Right lung (tissue), 5 donors: ENCODE results near the gene CLK2. TPM values are rescaled to one million over a fixed set of nuclear protein-coding genes. Genes with fewer than 3 reads are reported as not detected.
"Not testable (repeated sequence)": the region's sequence is repeated elsewhere in the genome, so short reads cannot be mapped to it uniquely, and the experiment has no call there.

Experiments
- DNase-seq, 2 donors: peaks; one replicate each; pipeline ENCODE4 v3.0.0-alpha.2; 2013
- polyA plus RNA-seq, 5 donors: library from polyadenylated mRNA; unstranded; fragments of 120-200 nt; gene quantifications; one replicate each; pipeline versions ENCODE4 v1.2.1 to v1.2.3, GENCODE V29; 2013; ENCODE audit warnings: inconsistent platforms in 1 of 5, low replicate concordance in 1 of 5; ENCODE audit not compliant: insufficient read length in 5 of 5, insufficient read depth in 1 of 5

Gene CLK2
- polyA plus RNA-seq, 5 donors: 73.3 to 82.3 (median 80.1) TPM

DNA sequence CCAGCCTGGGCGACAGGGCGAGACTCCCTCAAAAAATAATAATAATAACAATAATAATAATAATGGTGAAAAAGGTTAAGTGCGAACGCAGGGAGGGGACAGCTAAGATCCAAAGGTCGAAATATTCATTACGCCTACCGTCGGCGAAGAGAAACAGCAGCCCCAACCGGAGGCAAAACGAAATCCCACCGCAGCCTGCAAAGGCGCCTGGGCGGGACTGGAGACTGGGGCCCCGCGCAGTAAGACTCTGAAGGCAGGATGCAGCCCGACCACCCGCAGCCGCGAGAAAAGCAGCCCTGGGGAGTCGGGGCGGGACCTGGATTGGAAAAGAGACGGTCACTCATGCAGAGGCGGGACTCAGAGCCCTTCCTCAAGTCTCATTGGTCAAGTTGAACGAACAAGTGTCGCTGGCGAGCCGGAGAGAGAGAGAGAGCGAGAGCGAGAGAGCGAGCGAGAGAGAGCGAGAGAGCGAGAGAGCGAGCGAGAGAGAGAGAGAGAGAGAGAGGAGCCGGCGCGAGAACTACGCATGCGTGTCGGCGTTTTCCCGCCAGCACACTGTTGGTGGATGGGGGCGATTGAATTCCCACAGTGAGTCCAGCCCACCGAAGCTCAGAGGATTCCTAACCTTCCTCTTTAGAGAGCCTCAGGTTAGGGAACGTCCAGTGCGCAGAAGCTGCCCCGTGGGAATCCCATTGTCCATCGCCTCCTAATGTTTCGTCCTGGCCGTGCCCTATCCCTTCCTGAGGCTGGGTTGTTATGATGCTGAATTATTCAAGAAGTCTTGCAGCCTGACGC is 28.7 kb downstream of the CLK2 start:
- peak; percentile 96 to 97 for DNase-seq

DNA sequence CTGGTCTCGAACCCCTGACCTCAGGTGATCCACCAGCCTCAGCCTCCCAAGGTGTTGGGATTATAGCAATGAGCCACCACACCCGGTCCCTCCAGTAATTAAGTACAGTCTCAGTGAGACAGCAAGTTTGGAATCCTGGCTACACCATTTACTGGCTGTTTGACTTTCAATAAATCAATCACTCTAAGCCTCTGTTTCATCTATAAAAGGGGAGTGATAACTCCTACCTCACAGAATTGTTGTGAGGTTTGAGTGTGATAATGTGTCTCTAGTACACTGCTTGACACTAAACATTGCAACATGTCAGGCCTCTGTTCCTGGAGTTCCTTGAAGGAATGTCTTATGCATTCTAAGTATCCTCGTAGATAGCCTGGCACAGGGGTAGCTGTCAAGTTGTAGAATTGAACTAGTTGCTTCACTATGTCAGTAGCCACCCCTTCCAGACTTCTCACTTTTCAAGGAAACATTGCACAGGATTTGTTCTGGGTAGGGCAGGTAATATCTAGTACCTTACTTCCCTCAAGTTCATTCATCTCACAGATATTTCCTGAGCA is 30.4 kb downstream of the CLK2 start:
- no peak for DNase-seq

DNA sequence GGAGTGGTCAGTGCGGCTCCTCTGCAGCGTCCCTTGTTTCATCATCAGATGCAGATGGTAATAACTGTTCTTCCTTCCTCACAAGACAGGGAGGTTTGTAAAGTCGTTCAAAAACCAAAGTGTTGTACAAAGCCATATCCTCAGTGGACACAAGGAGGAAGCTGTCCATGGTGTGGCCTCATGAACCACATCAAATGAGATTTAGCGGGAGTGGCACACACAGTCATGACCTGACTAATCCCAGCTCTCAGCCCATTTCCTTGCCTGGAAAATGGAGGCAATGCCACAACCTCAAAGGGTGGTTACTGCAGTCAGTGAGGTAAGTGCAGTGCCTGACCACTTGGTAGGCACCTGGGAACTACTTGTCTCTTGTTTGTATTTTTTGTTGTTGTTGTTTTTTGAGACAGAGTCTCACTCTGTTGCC is 31.5 kb downstream of the CLK2 start:
- no peak for DNase-seq

DNA sequence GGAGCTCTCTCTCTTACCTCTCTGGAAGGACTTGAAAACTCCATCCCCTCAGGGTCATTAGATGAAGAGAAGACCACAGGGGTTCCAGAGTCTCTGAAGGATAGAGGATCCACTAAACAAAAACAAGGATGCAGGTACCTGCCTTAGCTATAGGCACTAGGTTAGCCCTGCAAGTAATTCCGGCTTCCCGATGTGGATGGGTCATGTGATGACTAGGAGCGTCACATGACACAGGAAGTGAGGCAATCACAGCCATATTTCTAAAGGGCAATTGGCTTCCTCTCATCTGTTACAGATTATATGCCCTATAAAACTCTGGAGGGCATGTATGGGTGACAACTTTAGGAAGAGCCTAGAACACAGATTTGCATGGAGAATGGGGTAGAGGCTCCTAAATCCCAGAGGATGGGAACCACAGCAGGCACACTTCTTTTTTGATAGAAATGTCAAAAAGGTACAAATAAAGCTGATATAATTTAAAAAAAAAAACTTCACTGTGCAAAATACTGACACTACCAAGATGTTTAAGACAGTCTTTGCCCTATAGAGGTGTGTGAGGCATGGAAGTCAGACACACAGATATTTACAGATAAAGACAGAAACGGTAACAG is 32.1 kb downstream of the CLK2 start:
- peak; percentile 66 to 73 for DNase-seq

DNA sequence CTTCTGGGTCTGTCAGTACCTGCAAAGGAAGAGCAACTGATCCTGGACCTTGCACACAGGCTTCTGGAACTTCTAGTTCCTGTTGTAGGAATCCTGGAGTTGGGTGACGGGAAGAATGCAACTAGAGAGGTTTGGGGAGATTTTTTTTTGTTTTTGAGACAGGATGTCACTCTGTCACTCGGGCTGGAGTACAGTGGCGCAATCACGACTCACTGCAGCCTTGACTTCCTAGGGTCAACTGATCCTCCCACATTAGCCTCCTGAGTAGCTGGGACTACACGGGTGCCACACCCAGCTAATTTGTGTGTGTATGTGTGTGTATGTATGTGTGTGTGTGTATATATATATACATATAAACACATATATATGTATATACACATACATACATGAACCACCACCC is 36.9 kb downstream of the CLK2 start:
- no peak for DNase-seq

DNA sequence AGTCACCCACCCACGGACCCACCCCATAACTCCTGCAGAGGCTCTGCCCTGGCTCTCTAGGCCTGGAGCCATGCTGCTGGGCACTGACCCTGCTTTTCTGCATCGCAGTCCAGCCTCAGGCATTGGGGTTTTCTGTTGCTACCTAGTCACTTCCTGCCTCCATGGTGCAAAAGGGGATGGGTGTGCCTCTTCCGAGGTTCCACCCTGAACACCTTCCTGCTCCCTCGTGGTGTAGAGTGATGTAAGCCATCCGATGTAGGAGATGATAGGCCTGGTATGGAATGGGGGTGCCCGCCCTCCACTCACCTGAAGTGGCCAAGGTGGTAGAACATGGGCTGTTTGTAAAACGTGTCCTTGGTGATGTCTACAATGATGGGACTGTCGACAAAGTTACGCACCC is 37.9 kb downstream of the CLK2 start:
- DNase-seq: not testable (repeated sequence)

DNA sequence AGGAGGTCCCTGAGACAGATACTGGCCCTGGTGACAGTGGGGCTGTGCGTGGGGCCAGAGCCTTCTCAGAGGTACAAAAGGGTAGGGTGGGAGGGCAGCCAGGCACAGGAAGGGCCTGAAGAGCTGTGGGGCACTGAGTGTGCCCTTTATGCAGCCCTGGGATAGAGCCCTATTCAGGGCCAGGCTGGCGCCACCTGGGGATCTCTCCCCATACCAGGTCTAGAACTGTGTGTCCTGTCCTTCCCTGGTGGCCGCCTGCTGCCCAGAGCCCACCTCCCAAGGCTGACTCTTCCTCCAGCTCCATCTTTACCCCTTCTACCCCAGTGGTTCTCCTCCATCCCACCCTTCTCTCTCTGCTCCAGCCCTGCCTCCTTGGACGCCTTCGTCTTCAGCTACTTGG is 39.8 kb downstream of the CLK2 start:
- DNase-seq: not testable (repeated sequence)

DNA sequence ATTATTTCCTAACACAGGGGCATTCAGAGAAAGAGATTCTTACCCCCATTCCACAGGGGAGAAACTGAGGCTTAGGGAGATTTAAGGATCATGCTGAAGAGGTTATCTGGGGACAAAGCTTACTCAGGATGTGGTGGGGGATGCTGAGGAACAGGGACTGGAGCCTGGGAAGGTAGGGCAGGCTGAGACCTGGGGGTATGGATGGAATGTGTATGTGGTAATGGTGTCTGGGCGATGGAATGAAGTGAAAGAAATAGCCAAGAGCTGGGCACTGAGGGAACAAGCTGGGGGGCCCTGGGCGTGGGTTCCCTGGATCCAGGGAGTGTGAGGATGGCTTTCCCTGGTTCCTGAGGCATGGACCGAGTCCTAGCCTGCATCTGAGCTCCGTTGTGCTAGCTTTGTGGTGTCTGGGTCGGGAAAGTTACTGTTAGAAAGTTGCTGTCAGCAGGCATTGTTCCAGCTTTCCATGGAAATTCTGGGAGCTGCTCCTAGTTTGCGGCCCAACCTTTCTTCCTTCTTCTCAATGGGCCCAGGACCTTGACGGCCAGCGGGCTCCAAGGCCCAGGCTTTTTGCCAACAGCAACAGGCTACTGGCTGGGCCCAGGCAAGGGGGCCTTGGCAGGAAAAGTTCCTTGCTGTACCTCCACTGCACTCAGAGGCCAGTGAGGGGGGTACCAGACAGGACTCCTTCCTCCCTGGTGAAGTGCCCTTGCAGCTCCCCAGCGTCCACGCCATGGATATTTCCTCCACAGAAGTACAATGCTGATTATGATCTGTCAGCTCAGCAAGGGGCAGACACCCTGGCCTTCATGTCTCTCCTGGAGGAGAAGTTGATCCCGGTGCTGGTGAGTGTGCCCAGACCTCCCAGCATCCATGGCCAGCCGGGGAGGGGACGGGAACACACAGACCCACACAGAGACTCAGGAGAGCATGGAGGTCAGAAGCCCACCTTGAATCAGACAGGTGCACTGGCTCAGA is 41.0 kb downstream of the CLK2 start:
- peak in 1 of 2 donors; percentile 44 for DNase-seq

DNA sequence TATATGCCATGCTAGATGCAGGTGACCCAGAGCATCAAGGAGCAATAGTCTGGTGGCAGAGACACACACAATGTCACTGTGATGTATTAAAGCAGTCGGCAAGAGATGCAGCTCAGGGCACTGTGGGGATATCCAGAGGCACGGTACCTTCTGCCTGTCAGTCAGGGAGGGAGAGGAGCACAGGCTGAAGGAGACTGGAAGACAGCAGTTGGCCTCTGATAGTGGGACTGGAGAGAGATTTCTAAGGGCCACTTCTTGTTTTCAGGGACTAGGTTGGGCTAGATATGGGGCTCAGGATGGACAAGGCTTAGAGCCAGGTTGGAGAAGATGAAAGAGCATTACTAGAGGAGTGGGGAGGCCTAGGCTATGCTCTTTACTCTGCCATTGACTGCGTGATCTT is 42.0 kb downstream of the CLK2 start:
- not testable (repeated sequence) for DNase-seq

DNA sequence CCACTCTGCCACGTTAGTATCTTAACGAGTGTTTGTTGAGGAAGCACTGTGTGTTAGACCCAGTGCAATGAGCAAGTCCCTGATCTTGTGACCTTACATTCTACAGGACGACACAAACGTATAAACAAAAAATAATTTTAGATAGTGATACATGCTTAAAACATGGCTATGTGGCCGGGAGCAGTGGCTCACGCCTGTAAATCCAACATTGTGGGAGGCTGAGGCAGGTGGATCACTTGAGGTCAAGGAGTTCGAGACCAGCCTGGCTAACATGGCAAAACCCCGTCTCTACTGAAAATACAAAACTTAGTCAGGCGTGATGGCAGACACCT is 45.2 kb downstream of the CLK2 start:
- DNase-seq: no peak

DNA sequence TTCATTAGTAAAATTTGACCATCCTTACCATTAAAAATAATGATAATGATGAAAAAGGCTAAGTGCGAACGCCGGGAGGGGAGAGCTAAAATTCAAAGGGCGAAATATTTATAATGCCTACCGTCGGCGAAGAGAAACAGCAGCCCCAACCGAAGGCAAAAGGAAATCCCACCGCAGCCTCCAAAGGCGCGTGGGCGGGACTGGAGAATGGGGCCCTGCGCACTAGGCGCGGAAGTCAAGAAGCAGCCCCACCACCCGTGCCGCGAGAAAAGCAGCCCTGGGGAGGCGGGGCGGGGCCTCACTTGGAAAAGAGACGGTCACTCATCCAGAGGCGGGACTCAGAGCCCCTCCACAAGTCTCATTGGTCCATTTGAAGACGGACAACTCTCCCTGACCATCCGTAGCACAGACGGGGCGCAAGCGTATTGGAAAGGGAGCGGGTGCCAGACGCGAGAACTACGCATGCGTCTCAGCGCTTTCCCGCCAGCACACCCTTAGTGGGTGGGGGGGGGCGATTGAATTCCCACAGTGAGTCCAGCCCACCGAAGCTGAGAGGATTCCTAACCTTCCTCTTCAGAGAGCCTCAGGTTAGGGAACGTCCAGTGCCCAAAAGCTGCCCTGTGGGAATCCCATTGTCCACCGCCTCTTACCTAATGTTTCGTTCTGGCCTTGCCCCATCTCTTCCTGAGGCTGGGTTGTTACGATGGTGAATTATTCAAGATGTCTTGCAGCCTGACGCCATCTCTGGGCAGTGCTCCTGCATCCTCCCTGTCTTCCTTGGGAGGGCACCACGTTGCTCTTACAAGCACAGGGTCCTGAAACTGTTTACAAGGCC is 45.8 kb downstream of the CLK2 start:
- DNase-seq: peak; percentile 99

DNA sequence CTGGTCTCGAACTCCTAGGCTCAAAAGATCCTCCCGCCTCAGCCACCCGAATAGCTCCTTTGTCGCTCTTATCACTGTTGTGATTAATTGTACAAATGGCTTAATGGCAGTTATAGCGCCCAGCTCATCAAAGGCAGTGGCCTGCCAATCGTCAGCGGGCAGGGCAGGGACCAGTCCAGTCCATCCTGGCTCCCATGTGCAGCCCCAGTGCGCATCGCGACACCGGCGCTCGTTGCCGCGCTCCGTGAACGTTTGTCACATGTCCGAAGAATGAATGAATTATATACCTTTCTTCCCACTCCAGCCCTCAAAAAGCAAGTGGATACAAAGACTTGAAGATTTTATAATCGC is 46.4 kb downstream of the CLK2 start:
- peak in 1 of 2 donors; percentile 52 for DNase-seq

DNA sequence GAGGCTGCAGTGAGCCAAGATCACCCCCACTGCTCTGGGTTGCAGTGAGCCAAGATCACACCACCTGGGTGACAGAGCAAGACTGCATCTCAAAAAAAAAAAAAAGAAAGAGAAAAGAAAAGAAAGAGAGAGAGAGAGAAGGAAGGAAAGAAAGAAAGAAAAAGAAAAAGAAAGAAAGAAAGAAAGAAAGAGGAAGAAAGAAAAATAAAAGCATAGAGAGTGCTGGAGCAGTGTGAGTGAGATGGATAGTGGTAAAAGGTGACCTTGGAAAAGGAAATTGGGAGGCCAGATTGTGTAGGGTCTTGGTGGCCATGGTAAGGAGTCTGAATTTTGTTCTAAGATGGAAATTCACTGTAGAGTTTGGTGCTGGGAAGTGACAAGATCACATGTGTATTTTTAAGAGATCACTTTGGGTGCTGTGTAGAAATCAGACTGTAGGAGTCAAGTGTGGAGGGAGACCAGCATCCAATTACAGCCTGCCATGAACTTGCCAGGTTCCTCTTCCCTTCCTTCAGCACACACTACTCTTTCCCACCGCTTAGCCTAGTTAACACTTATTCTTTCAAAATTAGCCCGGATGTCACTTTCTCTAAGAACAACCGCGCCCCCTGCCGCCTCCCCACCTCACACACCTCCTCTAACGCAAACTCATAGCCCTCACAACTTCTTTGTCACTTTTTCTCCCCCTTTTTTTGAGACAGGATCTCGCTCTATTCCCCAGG is 47.0 kb downstream of the CLK2 start:
- DNase-seq: peak in 1 of 2 donors; percentile 61

DNA sequence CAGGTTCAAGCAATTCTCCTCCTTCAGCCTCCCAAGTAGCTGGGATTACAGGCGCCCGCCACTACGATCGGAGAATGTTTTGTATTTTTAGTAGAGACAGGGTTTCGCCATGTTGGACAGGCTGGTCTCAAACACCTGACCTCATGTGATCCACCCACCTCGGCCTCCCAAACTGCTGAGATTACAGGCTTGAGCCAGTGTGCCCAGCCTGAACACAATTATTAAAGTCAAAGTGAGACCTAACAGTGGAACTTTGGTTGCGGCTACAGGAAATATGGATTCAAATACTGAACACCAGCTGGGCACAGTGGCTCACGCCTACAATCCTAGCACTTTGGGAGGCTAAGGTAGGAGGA is 47.9 kb downstream of the CLK2 start:
- DNase-seq: not testable (repeated sequence)

DNA sequence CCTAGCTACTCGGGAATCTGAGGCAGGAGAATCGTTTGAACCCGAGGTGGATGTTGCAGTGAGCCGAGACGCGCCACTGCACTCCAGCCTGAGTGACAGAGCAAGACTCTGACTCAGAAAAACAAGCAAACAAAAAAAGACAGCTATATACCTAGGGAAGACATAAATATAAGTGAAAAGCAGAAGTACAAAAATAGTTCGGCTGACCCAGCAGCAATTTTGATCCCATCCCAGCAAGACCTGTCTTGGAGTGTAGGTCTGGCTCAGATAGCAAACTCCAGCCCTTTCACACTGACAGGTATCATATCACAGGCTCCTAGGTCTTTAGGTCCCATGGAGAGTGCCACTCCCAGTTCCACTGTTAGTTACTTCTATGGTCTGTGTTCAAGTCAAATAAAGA is 50.3 kb downstream of the CLK2 start:
- DNase-seq: no peak

DNA sequence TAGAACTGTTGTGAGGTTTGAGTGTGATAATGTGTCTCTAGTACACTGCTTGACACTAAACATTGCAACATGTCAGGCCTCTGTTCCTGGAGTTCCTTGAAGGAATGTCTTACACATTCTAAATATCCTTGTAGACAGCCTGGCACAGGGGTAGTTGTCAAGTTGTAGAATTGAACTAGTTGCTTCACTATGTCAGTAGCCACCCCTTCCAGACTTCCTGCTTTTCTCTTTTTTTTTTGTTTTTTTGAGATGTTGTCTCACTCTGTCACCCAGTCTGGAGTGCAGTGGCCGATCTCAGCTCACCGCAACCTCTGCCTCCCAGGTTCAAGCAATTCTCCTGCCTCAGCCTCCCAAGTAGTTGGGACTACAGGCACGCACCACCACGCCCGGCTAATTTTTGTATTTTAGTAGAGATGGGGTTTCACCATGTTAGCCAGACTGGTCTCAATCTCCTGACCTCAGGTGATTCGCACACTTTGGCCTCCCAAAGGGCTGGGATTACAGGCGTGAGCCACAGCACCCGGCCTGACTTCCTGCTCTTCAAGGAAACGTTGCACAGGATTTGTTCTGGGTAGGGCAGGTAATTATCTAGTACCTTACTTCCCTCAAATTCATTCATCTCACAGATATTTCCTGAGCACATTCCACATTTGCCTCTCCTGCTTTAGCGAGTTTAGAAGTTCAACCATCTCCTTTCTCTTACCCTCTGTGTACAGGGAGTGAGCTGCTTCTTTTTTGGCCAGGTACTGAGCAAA is 52.9 kb downstream of the CLK2 start:
- DNase-seq: not testable (repeated sequence)

DNA sequence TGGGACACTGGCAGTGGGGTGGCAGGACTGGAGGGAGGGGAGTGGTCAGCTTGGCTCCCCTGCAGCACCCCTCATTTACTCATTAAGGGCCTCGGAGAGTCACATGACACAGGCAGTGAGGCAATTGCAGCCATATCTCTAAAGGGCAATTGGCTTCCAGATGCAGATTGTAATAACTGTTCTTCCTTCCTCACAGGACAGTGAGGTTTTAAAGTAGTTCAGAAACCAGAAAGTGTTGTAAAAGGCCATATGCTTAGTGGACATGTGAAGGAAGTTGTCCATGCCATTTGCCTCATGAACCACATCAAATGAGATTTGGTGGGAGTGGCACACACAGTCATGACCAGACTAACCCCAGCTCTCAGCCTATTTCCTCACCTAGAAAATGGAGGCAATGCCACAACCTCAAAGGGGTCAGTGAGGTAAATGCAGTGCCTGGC is 53.7 kb downstream of the CLK2 start:
- DNase-seq: no peak

DNA sequence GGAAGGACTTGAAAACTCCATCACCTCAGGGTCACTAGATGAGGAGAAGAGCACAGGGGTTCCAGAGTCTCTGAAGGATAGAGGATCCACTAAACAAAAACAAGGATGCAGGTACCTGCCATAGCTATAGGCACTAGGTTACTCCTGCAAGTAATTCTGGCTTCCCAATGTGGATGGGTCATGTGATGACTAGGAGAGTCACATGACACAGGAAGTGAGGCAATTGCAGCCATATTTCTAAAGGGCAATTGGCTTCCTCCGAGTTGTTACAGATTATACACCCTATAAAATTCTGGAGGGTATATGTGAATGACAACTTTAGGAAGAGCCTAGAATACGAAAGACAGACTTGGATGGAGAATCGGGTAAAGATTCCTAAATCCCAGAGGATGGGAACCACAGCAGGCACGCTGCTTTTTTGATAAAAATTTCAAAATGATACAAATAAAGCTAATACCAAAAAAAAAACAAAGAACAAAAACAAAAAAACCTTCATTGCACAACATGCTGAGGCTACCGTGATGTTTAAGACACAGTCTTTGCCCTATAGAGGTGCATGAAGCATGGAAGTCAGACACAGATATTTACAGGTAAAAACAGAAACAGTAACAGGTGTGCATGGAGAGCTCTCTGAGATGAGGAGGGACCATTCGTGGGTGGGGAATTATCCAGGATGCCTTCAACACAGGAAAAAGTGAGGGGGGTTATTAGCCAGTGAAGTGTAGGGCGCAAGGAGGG is 54.3 kb downstream of the CLK2 start:
- peak in 1 of 2 donors; percentile 44 for DNase-seq

DNA sequence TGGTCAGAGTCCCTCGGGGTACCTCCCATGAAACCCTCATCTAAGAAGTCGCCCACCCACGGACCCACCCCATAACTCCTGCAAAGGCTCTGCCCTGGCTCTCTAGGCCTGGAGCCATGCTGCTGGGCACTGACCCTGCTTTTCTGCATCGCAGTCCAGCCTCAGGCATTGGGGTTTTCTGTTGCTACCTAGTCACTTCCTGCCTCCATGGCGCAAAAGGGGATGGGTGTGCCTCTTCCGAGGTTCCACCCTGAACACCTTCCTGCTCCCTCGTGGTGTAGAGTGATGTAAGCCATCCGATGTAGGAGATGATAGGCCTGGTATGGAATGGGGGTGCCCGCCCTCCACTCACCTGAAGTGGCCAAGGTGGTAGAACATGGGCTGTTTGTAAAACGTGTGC is 58.6 kb downstream of the CLK2 start:
- DNase-seq: not testable (repeated sequence)
